Measurements from ENCODE around the gene JARID2. TPM values are rescaled to one million over a fixed set of nuclear protein-coding genes. Genes with fewer than 3 reads are reported as not detected.

JARID2 gene
- total RNA-seq, 2 experiments from 2014 or later, result 19.0 to 19.5 TPM

GRCh38 chr6:15479761-15480160 lies 233.9 kb downstream of the JARID2 start:
- CTCF ChIA-PET (ENCODE audit: unreplicated experiment), result no interaction called here
- no TSS peak for BruUV-seq (replicated peaks)
- H4K20me1 ChIP-seq (ENCODE audit: insufficient read depth, low read length), result no peaks in the 10 kb centered on the region
- no peak for DNase-seq (ENCODE audit: low spot score)
- H2AFZ ChIP-seq (ENCODE audit: low read length), result no peak overlapping the region
- no peak overlapping the region for H3K4me3 ChIP-seq (ENCODE audit: low read depth, low read length, poor library complexity, severe bottlenecking)
- H3K27ac ChIP-seq (ENCODE audit: low read depth, low read length, poor library complexity, severe bottlenecking), result no peak overlapping the region
- no peaks in the 10 kb centered on the region for H3K79me2 ChIP-seq (ENCODE audit: insufficient read depth, low read depth, low read length)
- H3K4me2 ChIP-seq (ENCODE audit: low read length), result no peak overlapping the region
- intact Hi-C loops (cut with micrococcal nuclease; ENCODE audit: unreplicated experiment), result no loop called here
- no peaks in the 10 kb centered on the region for H3K36me3 ChIP-seq (ENCODE audit: insufficient read depth, low read length)
- no peak for TF ChIP-seq CTCF (conservative IDR thresholded peaks at IDR 0.05; ENCODE audit: low read length)
- no peak for TF ChIP-seq EZH2phosphoT487 (IDR thresholded peaks at IDR 0.05; ENCODE audit: borderline replicate concordance, low read depth, low read length)
- H3K9me2 ChIP-seq (ENCODE audit: insufficient read depth, low read length), result no peaks in the 10 kb centered on the region
- no peaks in the 10 kb centered on the region for H3K9me3 ChIP-seq (ENCODE audit: low read length)
- POLR2A ChIA-PET, result interaction anchor here (0.6 kb wide), 1 partner anchor 122 kb away, joined by 3 read pairs; no protein-coding TSS in a partner anchor
- peaks cover 8% of the 10 kb centered on the region for H3K4me1 ChIP-seq (ENCODE audit: insufficient read depth, low read length, poor library complexity, severe bottlenecking)

- no peaks in the 10 kb centered on the region for H3K36me3 ChIP-seq (ENCODE audit: insufficient read depth, low read length)
- TF ChIP-seq EZH2phosphoT487 (IDR thresholded peaks at IDR 0.05; ENCODE audit: borderline replicate concordance, low read depth, low read length), result no peak
- no peak for TF ChIP-seq CTCF (conservative IDR thresholded peaks at IDR 0.05; ENCODE audit: low read length)
- H2AFZ ChIP-seq (ENCODE audit: low read length), result no peak overlapping the region
- no peaks in the 10 kb centered on the region for H4K20me1 ChIP-seq (ENCODE audit: insufficient read depth, low read length)
- peaks cover 8% of the 10 kb centered on the region for H3K4me1 ChIP-seq (ENCODE audit: insufficient read depth, low read length, poor library complexity, severe bottlenecking)
- H3K27ac ChIP-seq (ENCODE audit: low read depth, low read length, poor library complexity, severe bottlenecking), result no peak overlapping the region
- ChIA-PET CTCF (ENCODE audit: unreplicated experiment) (no interaction called here), POLR2A (interaction anchor here (0.6 kb wide), 1 partner anchor 228 kb away, joined by 3 read pairs; no protein-coding TSS in a partner anchor)
- no peak overlapping the region for H3K4me3 ChIP-seq (ENCODE audit: low read depth, low read length, poor library complexity, severe bottlenecking)
- no peaks in the 10 kb centered on the region for H3K9me3 ChIP-seq (ENCODE audit: low read length)
- intact Hi-C loops (cut with micrococcal nuclease; ENCODE audit: unreplicated experiment), result no loop called here
- no TSS peak for BruUV-seq (replicated peaks)
- no peak for DNase-seq (ENCODE audit: low spot score)
- no peaks in the 10 kb centered on the region for H3K9me2 ChIP-seq (ENCODE audit: insufficient read depth, low read length)
- no peak overlapping the region for H3K4me2 ChIP-seq (ENCODE audit: low read length)
- no peaks in the 10 kb centered on the region for H3K79me2 ChIP-seq (ENCODE audit: insufficient read depth, low read depth, low read length)
These were observed 234.7 kb downstream of the JARID2 start for GRCh38 chr6:15480525-15480924.

DNA sequence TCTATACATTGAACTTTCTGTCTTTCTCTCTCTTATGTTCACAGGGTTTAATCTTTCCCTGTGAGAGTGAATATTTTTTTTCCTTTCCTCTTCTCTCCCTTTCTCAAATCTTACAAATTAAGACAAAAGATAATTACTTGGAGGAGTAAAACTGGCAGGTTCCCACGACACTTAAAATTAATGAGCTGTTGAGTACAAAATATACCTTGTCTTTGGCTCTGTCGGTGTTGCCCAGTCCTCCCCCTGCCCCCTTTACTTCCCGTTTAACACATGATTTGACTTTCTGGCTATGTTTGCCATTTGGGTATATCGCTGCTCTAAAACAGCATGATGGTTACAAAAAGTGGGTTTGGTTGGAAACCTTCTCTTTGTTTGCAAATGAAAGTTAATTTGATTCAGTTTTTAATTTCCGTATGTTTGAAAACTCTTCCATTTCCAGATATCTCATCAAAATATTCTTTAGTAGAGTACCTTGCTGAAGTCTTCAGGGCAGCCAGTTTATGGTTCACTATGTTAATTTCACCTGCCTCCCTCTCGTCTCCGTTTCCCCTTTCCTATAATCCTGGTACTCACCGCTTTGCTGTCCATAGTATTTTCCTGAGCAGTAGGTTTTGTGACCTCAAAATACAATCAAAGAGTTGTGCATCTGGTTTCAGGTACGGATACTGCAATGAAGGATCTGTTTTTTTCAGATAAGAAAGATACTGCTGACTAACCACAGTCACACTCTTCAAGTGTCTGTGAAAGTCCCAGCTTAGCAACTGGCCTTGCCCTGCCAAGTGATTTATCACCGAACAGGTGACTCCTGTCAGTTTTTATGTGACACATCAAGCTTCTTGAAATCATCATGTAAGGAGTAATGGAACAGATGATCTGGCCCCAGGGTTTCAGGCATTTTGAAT lies 235.8 kb downstream of the JARID2 start:
- H3K4me3 ChIP-seq (ENCODE audit: low read depth, low read length, poor library complexity, severe bottlenecking), result no peak overlapping the region
- H3K36me3 ChIP-seq (ENCODE audit: insufficient read depth, low read length), result no peaks in the 10 kb centered on the region
- intact Hi-C loops (cut with micrococcal nuclease; ENCODE audit: unreplicated experiment), result no loop called here
- no TSS peak for BruUV-seq (replicated peaks)
- peaks cover 5% of the 10 kb centered on the region for H3K4me1 ChIP-seq (ENCODE audit: insufficient read depth, low read length, poor library complexity, severe bottlenecking)
- no peak overlapping the region for H3K27ac ChIP-seq (ENCODE audit: low read depth, low read length, poor library complexity, severe bottlenecking)
- TF ChIP-seq EZH2phosphoT487 (IDR thresholded peaks at IDR 0.05; ENCODE audit: borderline replicate concordance, low read depth, low read length) (no peak), CTCF (conservative IDR thresholded peaks at IDR 0.05; ENCODE audit: low read length) (no peak)
- POLR2A ChIA-PET, result interaction anchor here (0.6 kb wide), 2 partner anchors 227 to 503 kb away, joined by 3 read pairs; no protein-coding TSS in a partner anchor
- H3K9me3 ChIP-seq (ENCODE audit: low read length), result no peaks in the 10 kb centered on the region
- DNase-seq (ENCODE audit: low spot score), result no peak
- H2AFZ ChIP-seq (ENCODE audit: low read length), result no peak overlapping the region
- no peaks in the 10 kb centered on the region for H3K9me2 ChIP-seq (ENCODE audit: insufficient read depth, low read length)
- CTCF ChIA-PET (ENCODE audit: unreplicated experiment), result no interaction called here
- no peaks in the 10 kb centered on the region for H3K79me2 ChIP-seq (ENCODE audit: insufficient read depth, low read depth, low read length)
- no peaks in the 10 kb centered on the region for H4K20me1 ChIP-seq (ENCODE audit: insufficient read depth, low read length)
- no peak overlapping the region for H3K4me2 ChIP-seq (ENCODE audit: low read length)
